Lower lobe of right lung (tissue), 2 donors: ENCODE data around the gene KCNK2. TPM values are rescaled to one million over a fixed set of nuclear protein-coding genes. Genes with fewer than 3 reads are reported as not detected.

Experiments used
- ATAC-seq, 2 donors: fragments of 200-7000 bp; cut with Tn5 transposase; one replicate each; pipeline ENCODE4 v1.9.1; 2020 to 2022; ENCODE audit warnings: mild to moderate bottlenecking in 2 of 2, moderate library complexity in 2 of 2
- DNase-seq: peaks from one replicate; pipeline ENCODE4 v3.0.0-alpha.2; 2020
- H3K27ac ChIP-seq: fragments of 200-600 bp; one replicate; pipeline ENCODE4 v1.8.0; 2022
- H3K27me3 ChIP-seq: fragments of 200-600 bp; one replicate; pipeline ENCODE4 v1.8.0; 2022; ENCODE audit warnings: low read depth
- H3K36me3 ChIP-seq: fragments of 200-600 bp; one replicate; pipeline ENCODE4 v1.8.0; 2022; ENCODE audit warnings: mild to moderate bottlenecking
- H3K4me1 ChIP-seq: fragments of 200-600 bp; one replicate; pipeline ENCODE4 v1.8.0; 2022
- H3K4me3 ChIP-seq: fragments of 200-600 bp; one replicate; pipeline ENCODE4 v1.8.0; 2022; ENCODE audit warnings: mild to moderate bottlenecking
- H3K9me3 ChIP-seq: fragments of 200-600 bp; one replicate; pipeline ENCODE4 v1.8.0; 2022
- CTCF ChIP-seq: fragments of 200-600 bp; IDR thresholded peaks from one replicate; pipeline ENCODE4 v1.8.0; 2022; ENCODE audit warnings: antibody characterized with exemption, mild to moderate bottlenecking
- intact Hi-C: fragments of 100-400 bp; cut with DNase I; formaldehyde crosslinking; loops from one replicate; pipeline ENCODE4 v1.11.0; 2022
- total RNA-seq: library from RNA; stranded (reverse); fragmentation: NEBNext Ultra II Directional; extraction: Animal tissue kit (Norgen Biotek cat#: 25700); gene quantifications from one replicate; pipeline ENCODE4 v1.2.1, GENCODE V29; 2021
- donor health status: DM: no; HTN: yes; CAD: no; lungs with severe emphysema.

KCNK2 gene
- total RNA-seq, 1 donor from 2014 or later: not detected

- ATAC-seq: no peak
- Histone ChIP-seq H3K4me3 (no peak overlapping the region), H3K9me3 (no peaks in the 10 kb centered on the region), H3K36me3 (no peaks in the 10 kb centered on the region), H3K27ac (no peak overlapping the region), H3K4me1 (no peaks in the 10 kb centered on the region), H3K27me3 (no peaks in the 10 kb centered on the region)
- intact Hi-C loops: no loop called here
- TF ChIP-seq CTCF: no peak
- no peak for DNase-seq
These were observed 36.5 kb downstream of the KCNK2 start for GRCh38 chr1:215119056-215119455.

GRCh38 chr1:215119719-215120365 is 37.3 kb downstream of the KCNK2 start:
- TF ChIP-seq CTCF: no peak
- intact Hi-C loops: no loop called here

GRCh38 chr1:215128504-215128903 is 46.0 kb downstream of the KCNK2 start:
- no peak for TF ChIP-seq CTCF

More at GRCh38 chr1:215119719-215120365, 37.3 kb downstream of the KCNK2 start:
- DNase-seq (no peak), ATAC-seq (no peak)
- H3K36me3 ChIP-seq: no peaks in the 10 kb centered on the region
- H3K27ac ChIP-seq: no peak overlapping the region
- H3K9me3 ChIP-seq: no peaks in the 10 kb centered on the region
- no peak overlapping the region for H3K4me3 ChIP-seq
- H3K4me1 ChIP-seq: no peaks in the 10 kb centered on the region
- no peaks in the 10 kb centered on the region for H3K27me3 ChIP-seq

GRCh38 chr1:215131291-215131690 is 48.8 kb downstream of the KCNK2 start:
- no peak for DNase-seq
- intact Hi-C loops: no loop called here
- Histone ChIP-seq H3K4me3 (no peak overlapping the region), H3K27ac (no peak overlapping the region), H3K4me1 (no peaks in the 10 kb centered on the region), H3K27me3 (no peaks in the 10 kb centered on the region), H3K9me3 (no peaks in the 10 kb centered on the region), H3K36me3 (no peaks in the 10 kb centered on the region)
- no peak for TF ChIP-seq CTCF
- no peak for ATAC-seq

More at GRCh38 chr1:215128504-215128903, 46.0 kb downstream of the KCNK2 start:
- ATAC-seq: no peak
- no peaks in the 10 kb centered on the region for H3K27me3 ChIP-seq
- H3K4me1 ChIP-seq: no peaks in the 10 kb centered on the region
- H3K27ac ChIP-seq: no peak overlapping the region
- no peaks in the 10 kb centered on the region for H3K36me3 ChIP-seq
- no peak for DNase-seq
- intact Hi-C loops: no loop called here
- no peak overlapping the region for H3K4me3 ChIP-seq
- no peaks in the 10 kb centered on the region for H3K9me3 ChIP-seq

GRCh38 chr1:215132156-215132555 is 49.6 kb downstream of the KCNK2 start:
- intact Hi-C loops: no loop called here
- no peak for TF ChIP-seq CTCF

More at GRCh38 chr1:215132156-215132555, 49.6 kb downstream of the KCNK2 start:
- Histone ChIP-seq H3K4me1 (no peaks in the 10 kb centered on the region), H3K36me3 (no peaks in the 10 kb centered on the region), H3K9me3 (no peaks in the 10 kb centered on the region), H3K27me3 (no peaks in the 10 kb centered on the region), H3K4me3 (no peak overlapping the region), H3K27ac (no peak overlapping the region)
- no peak for ATAC-seq
- no peak for DNase-seq
